CD4-positive, alpha-beta T cell (primary cell): ENCODE data around the gene GNAZ. TPM values are rescaled to one million over a fixed set of nuclear protein-coding genes. Genes with fewer than 3 reads are reported as not detected.
"Not testable (repeated sequence)": the region's sequence is repeated elsewhere in the genome, so short reads cannot be mapped to it uniquely, and the experiment has no call there.

Experiments used
- ATAC-seq: fragments of 200-7000 bp; cut with Tn5 transposase; one replicate; pipeline ENCODE4 v1.10.0; 2022; ENCODE audit warnings: mild to moderate bottlenecking; ENCODE audit not compliant: poor library complexity
- CTCF ChIA-PET: fragments of 350-600 bp; sonication (Branson Sonifier 250); formaldehyde crosslinking; loops from one replicate; lab custom pipeline; 2021; ENCODE audit warnings: antibody characterized with exemption, inconsistent platforms; lab: Charles Lee
- POLR2A ChIA-PET: fragments of 350-600 bp; sonication (Branson Sonifier 250); formaldehyde crosslinking; loops from one replicate; lab custom pipeline; 2021; ENCODE audit warnings: antibody characterized with exemption, inconsistent platforms; lab: Charles Lee
- DNase-seq, 14 experiments: peaks; one replicate each; pipeline ENCODE4 v3.0.0-alpha.2; 2013 to 2020; ENCODE audit warnings: mixed read lengths in 2 of 14
- H3K27ac ChIP-seq, 2 donors: one replicate each; pipeline versions ENCODE4 v1.5.1 to v1.7.0; 2013; ENCODE audit warnings: low read length in 2 of 2, low read depth in 1 of 2, mild to moderate bottlenecking in 1 of 2
- H3K27me3 ChIP-seq, 2 experiments: 1 replicate in 1 of 2; 2 replicates in 1 of 2; pipeline versions ENCODE4 v1.6.1 to v1.7.0; 2013; ENCODE audit warnings: low read length in 2 of 2, control low read depth in 1 of 2, mild to moderate bottlenecking in 1 of 2, moderate library complexity in 1 of 2; ENCODE audit not compliant: insufficient read depth in 2 of 2, control insufficient read depth in 1 of 2
- H3K36me3 ChIP-seq: one replicate; pipeline ENCODE4 v1.6.1; 2013; ENCODE audit warnings: low read length, control low read depth; ENCODE audit not compliant: insufficient read depth
- H3K4me1 ChIP-seq: one replicate; pipeline ENCODE4 v1.6.1; 2013; ENCODE audit warnings: low read length, control low read depth; ENCODE audit not compliant: insufficient read depth
- H3K4me3 ChIP-seq: one replicate; pipeline ENCODE4 v1.5.1; 2013; ENCODE audit warnings: mild to moderate bottlenecking, low read length, moderate library complexity
- H3K9me3 ChIP-seq, 2 experiments: 1 replicate in 1 of 2; 2 replicates in 1 of 2; pipeline versions ENCODE4 v1.6.1 to v1.7.0; 2013; ENCODE audit warnings: low read length in 2 of 2, mild to moderate bottlenecking in 2 of 2, control low read depth in 1 of 2, moderate library complexity in 1 of 2; ENCODE audit not compliant: control insufficient read depth in 1 of 2, insufficient read depth in 1 of 2
- H3K27ac Mint-ChIP-seq: one replicate; pipeline ENCODE4 v1.8.0; 2020; ENCODE audit warnings: mixed read lengths
- H3K27me3 Mint-ChIP-seq: one replicate; pipeline ENCODE4 v1.8.0; 2021; ENCODE audit warnings: mixed read lengths
- H3K36me3 Mint-ChIP-seq: one replicate; pipeline ENCODE4 v1.8.0; 2021; ENCODE audit warnings: low read depth, mixed read lengths
- H3K4me1 Mint-ChIP-seq: one replicate; pipeline ENCODE4 v1.8.0; 2021; ENCODE audit warnings: low read depth, mixed read lengths
- H3K4me3 Mint-ChIP-seq: one replicate; pipeline ENCODE4 v1.8.0; 2020; ENCODE audit warnings: mild to moderate bottlenecking, mixed read lengths
- H3K9me3 Mint-ChIP-seq: one replicate; pipeline ENCODE4 v1.8.0; 2020; ENCODE audit warnings: mixed read lengths
- intact Hi-C, 2 experiments: fragments of 100-400 bp; cut with DNase I in 1 of 2; cut with micrococcal nuclease in 1 of 2; formaldehyde crosslinking; loops; one replicate each; pipeline versions ENCODE4 v1.15.1 to v1.9.0; 2023 to 2025; cut with DNase I, micrococcal nuclease
- total RNA-seq, 174 experiments: library from RNA in 2 of 174; stranded (reverse) in 2 of 174; gene quantifications; one replicate each; pipeline ENCODE4 v1.2.3 and lab custom pipeline; 2021 to 2026
- TF ChIP-seq, protein P1 (sequence below): fragments of 200-600 bp; IDR thresholded peaks from one replicate; pipeline ENCODE4 v1.8.0; 2022; ENCODE audit warnings: antibody characterized with exemption, mild to moderate bottlenecking

GNAZ gene
- total RNA-seq, 2 experiments from 2014 or later, result 0.20 to 0.38 TPM

DNA sequence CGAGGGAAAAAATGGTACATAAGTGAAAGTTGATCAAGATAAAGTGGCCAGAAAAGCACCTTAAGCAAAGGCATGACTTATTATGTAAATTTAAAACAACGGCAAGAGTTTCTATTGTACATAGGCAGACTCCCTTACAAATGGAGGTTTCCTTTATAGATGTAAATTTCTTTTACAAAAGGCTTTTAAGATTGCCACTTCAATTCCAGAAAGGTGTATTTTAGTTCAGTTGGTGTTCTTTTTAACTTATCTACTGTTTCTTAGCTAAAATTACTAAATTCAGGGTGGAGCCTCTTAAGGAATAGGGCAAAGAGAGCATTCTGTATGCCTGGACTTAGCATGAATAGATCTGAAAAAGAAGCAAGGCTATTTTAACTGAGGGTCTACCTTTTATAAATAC lies 24.9 kb upstream of the GNAZ start:
- Histone ChIP-seq H3K4me3 (no peak overlapping the region), H3K4me1 (no peaks in the 10 kb centered on the region), H3K9me3 (peaks cover 8 to 10% of the 10 kb centered on the region in 2 experiments), H3K27ac (no peak overlapping the region), H3K27me3 (peaks cover 0 to 4% of the 10 kb centered on the region in 2 experiments), H3K36me3 (no peaks in the 10 kb centered on the region)
- ChIA-PET CTCF (interaction anchor here (0.5 to 0.6 kb wide), 2 partner anchors 18 to 73 kb away, joined by 3 read pairs; no protein-coding TSS in a partner anchor), POLR2A (no interaction called here)
- TF ChIP-seq, protein P1, sequence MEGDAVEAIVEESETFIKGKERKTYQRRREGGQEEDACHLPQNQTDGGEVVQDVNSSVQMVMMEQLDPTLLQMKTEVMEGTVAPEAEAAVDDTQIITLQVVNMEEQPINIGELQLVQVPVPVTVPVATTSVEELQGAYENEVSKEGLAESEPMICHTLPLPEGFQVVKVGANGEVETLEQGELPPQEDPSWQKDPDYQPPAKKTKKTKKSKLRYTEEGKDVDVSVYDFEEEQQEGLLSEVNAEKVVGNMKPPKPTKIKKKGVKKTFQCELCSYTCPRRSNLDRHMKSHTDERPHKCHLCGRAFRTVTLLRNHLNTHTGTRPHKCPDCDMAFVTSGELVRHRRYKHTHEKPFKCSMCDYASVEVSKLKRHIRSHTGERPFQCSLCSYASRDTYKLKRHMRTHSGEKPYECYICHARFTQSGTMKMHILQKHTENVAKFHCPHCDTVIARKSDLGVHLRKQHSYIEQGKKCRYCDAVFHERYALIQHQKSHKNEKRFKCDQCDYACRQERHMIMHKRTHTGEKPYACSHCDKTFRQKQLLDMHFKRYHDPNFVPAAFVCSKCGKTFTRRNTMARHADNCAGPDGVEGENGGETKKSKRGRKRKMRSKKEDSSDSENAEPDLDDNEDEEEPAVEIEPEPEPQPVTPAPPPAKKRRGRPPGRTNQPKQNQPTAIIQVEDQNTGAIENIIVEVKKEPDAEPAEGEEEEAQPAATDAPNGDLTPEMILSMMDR, result no peak
- H3K9me3 Mint-ChIP-seq, result peaks cover 2% of the 10 kb centered on the region
- DNase-seq (no peak), ATAC-seq (no peak)
- H3K27ac Mint-ChIP-seq, result no peak overlapping the region
- no peaks in the 10 kb centered on the region for H3K36me3 Mint-ChIP-seq
- H3K27me3 Mint-ChIP-seq, result peaks cover 19% of the 10 kb centered on the region
- no peaks in the 10 kb centered on the region for H3K4me1 Mint-ChIP-seq
- H3K4me3 Mint-ChIP-seq, result no peak overlapping the region
- intact Hi-C loops, result no loop called here

DNA sequence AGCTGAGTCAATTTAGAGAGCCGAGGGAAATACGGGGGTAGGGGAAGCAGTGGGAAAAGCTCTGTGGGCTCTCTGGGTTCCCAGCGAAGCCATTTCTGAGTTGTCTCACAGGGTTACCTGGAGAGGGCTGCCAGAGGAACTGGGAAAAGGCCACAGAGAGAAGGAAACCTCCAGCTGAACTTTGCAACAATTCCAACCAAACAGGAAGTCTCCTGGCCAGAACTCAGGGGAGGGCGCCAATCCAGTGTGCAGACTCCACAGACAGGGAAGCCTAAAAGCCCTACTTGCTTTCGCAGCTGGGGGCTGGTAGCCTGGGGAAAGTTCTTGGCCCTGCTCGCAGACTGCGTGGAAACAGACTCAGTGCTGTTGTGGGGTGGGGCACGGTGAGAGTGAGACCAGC lies 23.1 kb upstream of the GNAZ start:
- intact Hi-C loops, result no loop called here
- peaks cover 8 to 10% of the 10 kb centered on the region in 2 experiments for H3K9me3 ChIP-seq
- no peaks in the 10 kb centered on the region for H3K4me1 ChIP-seq
- no peak overlapping the region for H3K4me3 ChIP-seq
- no peaks in the 10 kb centered on the region for H3K36me3 ChIP-seq
- H3K27ac ChIP-seq, result no peak overlapping the region
- TF ChIP-seq, protein P1, result no peak
- Mint-ChIP-seq H3K27me3 (peaks cover 28% of the 10 kb centered on the region), H3K4me3 (no peak overlapping the region), H3K27ac (no peak overlapping the region), H3K9me3 (peaks cover 2% of the 10 kb centered on the region), H3K4me1 (no peaks in the 10 kb centered on the region), H3K36me3 (no peaks in the 10 kb centered on the region)
- ChIA-PET POLR2A (no interaction called here), CTCF (no interaction called here)
- peaks cover 0 to 2% of the 10 kb centered on the region in 2 experiments for H3K27me3 ChIP-seq
- DNase-seq, result no peak
- no peak for ATAC-seq

DNA sequence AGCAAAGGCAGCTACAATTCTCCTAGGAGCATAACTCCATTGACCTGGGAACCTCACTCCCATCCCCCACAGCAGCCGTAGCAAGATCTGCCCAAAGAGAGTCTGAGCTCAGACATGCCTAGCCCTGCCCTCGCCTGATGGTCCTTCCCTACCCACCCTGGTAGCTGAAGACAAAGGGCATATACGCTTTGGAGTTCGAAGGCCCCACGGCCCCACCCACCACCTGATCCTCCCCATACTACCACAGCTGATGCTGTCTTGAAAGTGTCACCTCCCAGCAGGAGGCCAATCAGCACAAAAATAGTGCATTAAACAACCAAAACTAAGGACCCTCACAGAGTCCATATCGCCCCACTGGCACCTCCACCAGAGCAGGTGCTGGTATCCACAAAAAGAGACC lies 22.6 kb upstream of the GNAZ start:
- no peak overlapping the region for H3K4me3 Mint-ChIP-seq
- POLR2A ChIA-PET, result no interaction called here
- H3K27ac ChIP-seq, result no peak overlapping the region
- peaks cover 2% of the 10 kb centered on the region for H3K9me3 Mint-ChIP-seq
- DNase-seq (no peak), ATAC-seq (no peak)
- intact Hi-C loops, result no loop called here
- H3K4me1 ChIP-seq, result no peaks in the 10 kb centered on the region
- H3K36me3 Mint-ChIP-seq, result no peaks in the 10 kb centered on the region
- no peak overlapping the region for H3K4me3 ChIP-seq
- H3K27me3 Mint-ChIP-seq, result peaks cover 28% of the 10 kb centered on the region
- no peak overlapping the region for H3K27ac Mint-ChIP-seq
- TF ChIP-seq, protein P1, result no peak
- H3K27me3 ChIP-seq, result peaks cover 0 to 2% of the 10 kb centered on the region in 2 experiments
- H3K4me1 Mint-ChIP-seq, result no peaks in the 10 kb centered on the region
- no peaks in the 10 kb centered on the region for H3K36me3 ChIP-seq
- H3K9me3 ChIP-seq, result peaks cover 8 to 10% of the 10 kb centered on the region in 2 experiments
- CTCF ChIA-PET, result no interaction called here

DNA sequence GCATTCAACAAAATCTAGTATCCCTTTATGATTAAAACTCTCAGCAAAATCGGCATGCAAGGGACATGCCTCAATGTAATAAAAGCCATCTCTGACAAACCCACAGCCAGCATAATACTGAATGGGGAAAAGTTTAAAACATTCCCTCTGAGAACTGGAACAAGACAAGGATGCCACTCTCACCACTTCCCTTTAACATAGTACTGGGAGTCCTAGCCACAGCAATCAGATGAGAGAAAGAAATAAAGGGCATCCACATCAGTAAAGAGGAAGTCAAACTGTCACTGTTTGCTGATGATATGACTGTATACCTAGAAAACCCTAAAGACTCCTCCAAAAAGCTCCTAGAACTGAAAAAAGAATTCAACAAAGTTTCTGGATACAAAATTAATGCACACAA lies 19.8 kb upstream of the GNAZ start:
- DNase-seq, result not testable (repeated sequence)

More for the DNA sequence above, 19.8 kb upstream of the GNAZ start:
- H3K4me1 ChIP-seq, intact Hi-C loops, H3K27ac Mint-ChIP-seq, H3K36me3 Mint-ChIP-seq, H3K9me3 Mint-ChIP-seq, ATAC-seq, H3K4me1 Mint-ChIP-seq, H3K4me3 ChIP-seq, H3K4me3 Mint-ChIP-seq, CTCF ChIA-PET, H3K36me3 ChIP-seq, H3K27ac ChIP-seq, H3K27me3 ChIP-seq, POLR2A ChIA-PET: not testable (repeated sequence)
- H3K27me3 Mint-ChIP-seq, result peaks cover 28% of the 10 kb centered on the region
- peaks cover 8 to 10% of the 10 kb centered on the region in 2 experiments for H3K9me3 ChIP-seq
